ENCODE data around the gene DENND2D.

Gene DENND2D

DNA sequence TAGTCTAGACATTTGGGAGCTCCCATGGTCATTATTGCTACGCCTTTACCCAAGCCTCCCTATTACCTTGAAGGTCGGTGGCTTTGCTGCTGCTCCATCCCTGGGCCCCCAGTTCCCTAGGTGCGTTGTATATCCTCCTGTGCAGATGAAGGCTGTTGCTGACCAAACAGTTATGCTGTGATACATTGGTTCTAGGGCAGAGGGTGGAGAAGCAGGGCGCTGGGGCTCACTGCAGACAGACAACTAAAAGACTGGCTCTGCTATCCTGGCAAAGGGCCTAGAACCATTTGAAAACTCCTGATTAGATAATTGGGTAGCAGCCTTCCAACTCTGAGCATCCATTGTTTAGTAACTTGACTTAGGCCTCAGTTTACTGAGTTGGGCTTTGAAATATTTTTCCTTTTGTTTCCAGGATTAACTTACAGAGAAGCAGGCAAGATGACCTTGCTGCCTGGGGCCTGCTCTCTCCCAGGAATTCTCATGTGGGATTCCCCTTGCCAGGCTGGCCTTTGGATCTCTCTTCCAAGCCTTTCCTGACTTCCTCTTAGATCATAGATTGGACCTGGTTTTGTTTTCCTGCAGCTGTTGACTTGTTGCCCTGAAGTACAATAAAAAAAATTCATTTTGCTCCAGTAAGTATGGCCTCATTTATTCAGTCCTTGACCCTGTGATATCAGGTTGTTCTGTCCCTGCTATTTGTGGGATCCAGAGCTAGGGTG, 42.5 kb upstream of the DENND2D start:
- Histone ChIP-seq H3K4ac (ENCODE audit: low read length) (no peak overlapping the region), H4K91ac (ENCODE audit: low read depth, low read length, poor library complexity) (no peak overlapping the region), H2BK12ac (ENCODE audit: low read length) (no peak overlapping the region), H3K18ac (ENCODE audit: low read length) (no peak overlapping the region), H3K79me1 (ENCODE audit: low read depth, low read length) (no peaks in the 10 kb centered on the region), H3K4me1 (ENCODE audit: control insufficient read depth in 2 of 2, insufficient read depth in 1 of 2, low read depth in 1 of 2, low read length in 2 of 2) (no peaks in the 10 kb centered on the region), H3K14ac (ENCODE audit: low read length) (no peak overlapping the region), H2BK120ac (ENCODE audit: low read depth, low read length) (no peak overlapping the region), H3K23ac (ENCODE audit: low read depth, low read length, poor library complexity) (no peak overlapping the region), H4K8ac (ENCODE audit: low read depth, low read length) (no peak overlapping the region), H2BK5ac (ENCODE audit: low read length) (no peak overlapping the region), H2BK15ac (ENCODE audit: low read length) (no peak overlapping the region), H3K36me3 (replicated peaks in 1 of 2; ENCODE audit: control insufficient read depth in 2 of 2, insufficient read depth in 2 of 2, low read length in 2 of 2) (no peaks in the 10 kb centered on the region), H2AFZ (ENCODE audit: low read length) (no peak overlapping the region), H3K4me2 (ENCODE audit: insufficient read depth, low read length, poor library complexity, severe bottlenecking) (no peak overlapping the region), H3K4me3 (ENCODE audit: low read length in 2 of 2) (no peak overlapping the region), H3K27me3 (ENCODE audit: control insufficient read depth in 3 of 3, insufficient read depth in 3 of 3, low read depth in 1 of 3, low read length in 3 of 3) (peaks cover 0 to 6% (median 0%) of the 10 kb centered on the region in 3 experiments), H2AK5ac (ENCODE audit: low read depth, low read length) (no peak overlapping the region), H3K9ac (ENCODE audit: low read depth, low read length, poor library complexity) (no peak overlapping the region), H3K9me3 (replicated peaks in 1 of 2; ENCODE audit: control insufficient read depth in 2 of 2, insufficient read depth in 1 of 2, low read depth in 1 of 2, low read length in 2 of 2) (no peaks in the 10 kb centered on the region), H3K27ac (replicated peaks; ENCODE audit: low read length) (no peak overlapping the region)
- no CpG with 5 or more reads among the region's 4 CpGs for WGBS, 2 donors (ENCODE audit: extremely low coverage in 2 of 2, insufficient read length in 2 of 2, insufficient replicate concordance in 1 of 2)
- DNase-seq (ENCODE audit: low spot score) = no peak

DNA sequence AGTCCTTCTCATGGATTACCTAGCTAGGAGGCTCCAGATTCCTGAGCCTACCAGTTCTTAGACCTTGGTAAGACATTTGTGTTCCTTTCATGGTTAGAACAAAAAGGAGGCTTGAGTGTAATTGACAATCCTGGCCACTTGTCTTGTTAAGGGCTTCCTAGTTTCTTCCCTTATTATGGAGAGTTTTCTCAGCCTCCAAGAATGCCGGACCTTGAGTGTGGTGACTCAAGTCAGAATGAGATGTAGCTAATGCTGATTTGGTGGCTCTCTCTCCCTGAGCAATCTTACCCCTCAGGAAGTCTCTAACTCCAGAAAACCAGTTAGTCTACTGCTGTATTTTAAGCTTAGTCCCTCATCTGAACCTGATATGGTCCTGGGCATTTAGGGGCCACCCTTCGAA, 41.4 kb upstream of the DENND2D start:
- Histone ChIP-seq H4K91ac (ENCODE audit: low read depth, low read length, poor library complexity) (no peak overlapping the region), H3K4ac (ENCODE audit: low read length) (no peak overlapping the region), H3K9ac (ENCODE audit: low read depth, low read length, poor library complexity) (no peak overlapping the region), H3K36me3 (replicated peaks in 1 of 2; ENCODE audit: control insufficient read depth in 2 of 2, insufficient read depth in 2 of 2, low read length in 2 of 2) (no peaks in the 10 kb centered on the region), H3K79me1 (ENCODE audit: low read depth, low read length) (no peaks in the 10 kb centered on the region), H3K9me3 (replicated peaks in 1 of 2; ENCODE audit: control insufficient read depth in 2 of 2, insufficient read depth in 1 of 2, low read depth in 1 of 2, low read length in 2 of 2) (no peaks in the 10 kb centered on the region), H2BK5ac (ENCODE audit: low read length) (no peak overlapping the region), H3K18ac (ENCODE audit: low read length) (no peak overlapping the region), H2AFZ (ENCODE audit: low read length) (no peak overlapping the region), H2BK15ac (ENCODE audit: low read length) (no peak overlapping the region), H2AK5ac (ENCODE audit: low read depth, low read length) (no peak overlapping the region), H3K23ac (ENCODE audit: low read depth, low read length, poor library complexity) (no peak overlapping the region), H2BK12ac (ENCODE audit: low read length) (no peak overlapping the region), H3K4me1 (ENCODE audit: control insufficient read depth in 2 of 2, insufficient read depth in 1 of 2, low read depth in 1 of 2, low read length in 2 of 2) (no peaks in the 10 kb centered on the region), H3K4me2 (ENCODE audit: insufficient read depth, low read length, poor library complexity, severe bottlenecking) (no peak overlapping the region), H3K14ac (ENCODE audit: low read length) (no peak overlapping the region), H4K8ac (ENCODE audit: low read depth, low read length) (no peak overlapping the region), H3K27ac (replicated peaks; ENCODE audit: low read length) (no peak overlapping the region), H3K4me3 (ENCODE audit: low read length in 2 of 2) (no peak overlapping the region), H2BK120ac (ENCODE audit: low read depth, low read length) (no peak overlapping the region), H3K27me3 (ENCODE audit: control insufficient read depth in 3 of 3, insufficient read depth in 3 of 3, low read depth in 1 of 3, low read length in 3 of 3) (peaks cover 0 to 6% (median 0%) of the 10 kb centered on the region in 3 experiments)
- DNase-seq (ENCODE audit: low spot score) = no peak
- WGBS, 2 donors (ENCODE audit: extremely low coverage in 2 of 2, insufficient read length in 2 of 2, insufficient replicate concordance in 1 of 2) = no CpG with 5 or more reads among the region's 2 CpGs

DNA sequence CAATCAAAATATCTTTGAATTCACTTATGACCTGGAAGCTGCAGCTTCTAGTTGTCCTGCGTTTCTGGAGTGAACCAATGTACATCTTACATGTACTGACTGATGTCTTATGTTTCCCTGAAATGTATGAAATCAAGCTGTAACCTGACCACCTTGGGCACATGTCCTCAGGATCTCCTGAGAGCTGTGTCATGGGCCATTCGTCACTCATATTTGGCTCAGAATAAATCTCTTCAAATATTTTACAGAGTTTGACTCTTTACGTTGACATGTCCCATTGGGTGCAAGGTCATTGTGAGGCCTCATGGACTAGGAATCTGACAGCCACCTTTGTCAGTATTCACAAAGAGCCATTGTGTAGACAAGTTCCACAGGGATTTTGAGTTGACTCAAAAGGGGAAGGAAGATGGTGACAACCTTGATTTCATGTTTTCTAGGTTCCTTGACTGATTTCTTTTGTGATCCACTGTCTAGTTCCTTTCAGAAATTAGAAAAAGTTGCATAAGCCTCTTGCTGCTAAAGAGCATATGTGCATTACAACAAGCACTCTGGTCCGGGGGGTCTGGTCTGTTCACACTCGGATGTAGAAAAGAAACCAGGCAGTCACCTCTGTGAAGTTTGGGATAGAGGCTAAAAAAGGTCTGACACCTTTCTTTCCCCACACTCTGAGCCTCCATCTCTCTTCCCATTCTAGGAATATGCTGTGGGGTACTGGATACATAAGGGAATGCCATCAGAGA, 37.8 kb upstream of the DENND2D start:
- Histone ChIP-seq H3K4ac (ENCODE audit: low read length) (no peak overlapping the region), H3K9me3 (replicated peaks in 1 of 2; ENCODE audit: control insufficient read depth in 2 of 2, insufficient read depth in 1 of 2, low read depth in 1 of 2, low read length in 2 of 2) (no peaks in the 10 kb centered on the region), H2BK120ac (ENCODE audit: low read depth, low read length) (no peak overlapping the region), H3K18ac (ENCODE audit: low read length) (no peak overlapping the region), H4K8ac (ENCODE audit: low read depth, low read length) (no peak overlapping the region), H3K4me1 (ENCODE audit: control insufficient read depth in 2 of 2, insufficient read depth in 1 of 2, low read depth in 1 of 2, low read length in 2 of 2) (peaks cover 0 to 2% of the 10 kb centered on the region in 2 donors), H3K27me3 (ENCODE audit: control insufficient read depth in 3 of 3, insufficient read depth in 3 of 3, low read depth in 1 of 3, low read length in 3 of 3) (no peaks in the 10 kb centered on the region), H2BK12ac (ENCODE audit: low read length) (no peak overlapping the region), H3K79me1 (ENCODE audit: low read depth, low read length) (no peaks in the 10 kb centered on the region), H2BK15ac (ENCODE audit: low read length) (no peak overlapping the region), H3K4me2 (ENCODE audit: insufficient read depth, low read length, poor library complexity, severe bottlenecking) (no peak overlapping the region), H2AFZ (ENCODE audit: low read length) (no peak overlapping the region), H4K91ac (ENCODE audit: low read depth, low read length, poor library complexity) (no peak overlapping the region), H3K23ac (ENCODE audit: low read depth, low read length, poor library complexity) (no peak overlapping the region), H3K27ac (replicated peaks; ENCODE audit: low read length) (no peak overlapping the region), H3K14ac (ENCODE audit: low read length) (no peak overlapping the region), H3K36me3 (replicated peaks in 1 of 2; ENCODE audit: control insufficient read depth in 2 of 2, insufficient read depth in 2 of 2, low read length in 2 of 2) (no peaks in the 10 kb centered on the region), H3K4me3 (ENCODE audit: low read length in 2 of 2) (no peak overlapping the region), H3K9ac (ENCODE audit: low read depth, low read length, poor library complexity) (no peak overlapping the region), H2BK5ac (ENCODE audit: low read length) (no peak overlapping the region), H2AK5ac (ENCODE audit: low read depth, low read length) (no peak overlapping the region)
- WGBS, 2 donors (ENCODE audit: extremely low coverage in 2 of 2, insufficient read length in 2 of 2, insufficient replicate concordance in 1 of 2) = no CpG with 5 or more reads among the region's 5 CpGs
- DNase-seq (ENCODE audit: low spot score) = no peak

DNA sequence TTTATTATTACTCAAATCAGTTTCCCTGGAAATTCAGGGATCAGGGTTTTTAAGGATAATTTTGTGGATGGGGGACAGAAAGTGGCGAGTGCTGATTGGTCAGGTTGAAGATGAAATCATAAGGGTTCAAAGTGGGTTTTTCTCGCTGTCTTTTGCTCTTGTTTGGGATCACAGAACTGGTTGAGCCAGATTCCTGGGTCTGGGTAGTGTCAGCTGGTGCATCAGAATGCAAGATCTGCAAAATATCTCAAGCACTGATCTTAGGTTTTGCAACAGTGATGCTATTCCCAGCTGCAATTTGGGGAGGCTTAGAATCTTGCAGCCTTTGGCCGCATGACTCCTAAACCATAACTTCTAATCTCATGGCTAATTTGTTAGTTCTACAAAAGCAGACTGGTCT, 36.4 kb upstream of the DENND2D start:
- H3K18ac ChIP-seq (ENCODE audit: low read length) = no peak overlapping the region
- no peak for DNase-seq (ENCODE audit: low spot score)
- H2BK12ac ChIP-seq (ENCODE audit: low read length) = no peak overlapping the region
- no peak overlapping the region for H2BK15ac ChIP-seq (ENCODE audit: low read length)
- H3K27me3 ChIP-seq (ENCODE audit: control insufficient read depth in 3 of 3, insufficient read depth in 3 of 3, low read depth in 1 of 3, low read length in 3 of 3) = no peaks in the 10 kb centered on the region
- no peak overlapping the region for H3K9ac ChIP-seq (ENCODE audit: low read depth, low read length, poor library complexity)
- H2AK5ac ChIP-seq (ENCODE audit: low read depth, low read length) = no peak overlapping the region
- no peak overlapping the region for H2BK120ac ChIP-seq (ENCODE audit: low read depth, low read length)
- no peaks in the 10 kb centered on the region for H3K9me3 ChIP-seq (replicated peaks in 1 of 2; ENCODE audit: control insufficient read depth in 2 of 2, insufficient read depth in 1 of 2, low read depth in 1 of 2, low read length in 2 of 2)
- WGBS, 2 donors (ENCODE audit: extremely low coverage in 2 of 2, insufficient read length in 2 of 2, insufficient replicate concordance in 1 of 2) = no CpG with 5 or more reads among the region's 3 CpGs
- no peak overlapping the region for H2AFZ ChIP-seq (ENCODE audit: low read length)
- H3K14ac ChIP-seq (ENCODE audit: low read length) = no peak overlapping the region
- no peak overlapping the region for H3K4ac ChIP-seq (ENCODE audit: low read length)
- H3K4me2 ChIP-seq (ENCODE audit: insufficient read depth, low read length, poor library complexity, severe bottlenecking) = no peak overlapping the region
- H4K91ac ChIP-seq (ENCODE audit: low read depth, low read length, poor library complexity) = no peak overlapping the region
- no peak overlapping the region for H3K23ac ChIP-seq (ENCODE audit: low read depth, low read length, poor library complexity)
- no peak overlapping the region for H2BK5ac ChIP-seq (ENCODE audit: low read length)
- H3K4me1 ChIP-seq (ENCODE audit: control insufficient read depth in 2 of 2, insufficient read depth in 1 of 2, low read depth in 1 of 2, low read length in 2 of 2) = peaks cover 0 to 2% of the 10 kb centered on the region in 2 donors
- no peaks in the 10 kb centered on the region for H3K36me3 ChIP-seq (replicated peaks in 1 of 2; ENCODE audit: control insufficient read depth in 2 of 2, insufficient read depth in 2 of 2, low read length in 2 of 2)
- no peak overlapping the region for H3K27ac ChIP-seq (replicated peaks; ENCODE audit: low read length)
- no peaks in the 10 kb centered on the region for H3K79me1 ChIP-seq (ENCODE audit: low read depth, low read length)
- H3K4me3 ChIP-seq (ENCODE audit: low read length in 2 of 2) = no peak overlapping the region
- H4K8ac ChIP-seq (ENCODE audit: low read depth, low read length) = no peak overlapping the region

Data from neuronal stem cell (in vitro differentiated cells).